ENCODE measurements around the gene MXD3.
"Not testable (repeated sequence)": the region's sequence is repeated elsewhere in the genome, so short reads cannot be mapped to it uniquely, and the experiment has no call there.

MXD3 gene

DNA sequence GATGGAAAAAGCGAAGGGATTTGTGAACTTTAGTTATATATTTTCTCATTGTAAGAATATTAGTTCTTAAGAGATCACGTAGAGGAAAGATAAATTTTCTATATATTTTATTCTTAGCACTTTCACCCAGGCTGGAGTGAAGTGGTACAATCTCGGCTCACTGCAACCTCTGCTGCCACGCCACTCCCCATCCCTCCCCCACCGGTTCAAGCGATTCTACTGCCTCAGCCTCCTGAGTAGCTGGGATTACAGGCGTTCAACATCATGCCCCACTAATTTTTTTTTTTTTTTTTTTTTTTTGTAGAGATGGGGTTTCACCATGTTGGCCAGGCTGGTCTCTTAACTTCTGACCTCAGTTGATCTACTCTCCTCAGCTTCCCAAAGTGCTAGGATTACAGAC lies 50.7 kb downstream of the MXD3 start:
- no peak for ATAC-seq
- TF ChIP-seq SNAI2 (CRISPR knock-in tag; IDR thresholded peaks at IDR 0.05) (no peak), PPARA (CRISPR knock-in tag; IDR thresholded peaks at IDR 0.05; ENCODE audit: borderline replicate concordance) (no peak), BACH2 (CRISPR knock-in tag; IDR thresholded peaks at IDR 0.05; ENCODE audit: borderline replicate concordance) (no peak), CREB5 (CRISPR knock-in tag; IDR thresholded peaks at IDR 0.05; ENCODE audit: low read depth) (no peak)
- TF ChIP-seq, protein P1, sequence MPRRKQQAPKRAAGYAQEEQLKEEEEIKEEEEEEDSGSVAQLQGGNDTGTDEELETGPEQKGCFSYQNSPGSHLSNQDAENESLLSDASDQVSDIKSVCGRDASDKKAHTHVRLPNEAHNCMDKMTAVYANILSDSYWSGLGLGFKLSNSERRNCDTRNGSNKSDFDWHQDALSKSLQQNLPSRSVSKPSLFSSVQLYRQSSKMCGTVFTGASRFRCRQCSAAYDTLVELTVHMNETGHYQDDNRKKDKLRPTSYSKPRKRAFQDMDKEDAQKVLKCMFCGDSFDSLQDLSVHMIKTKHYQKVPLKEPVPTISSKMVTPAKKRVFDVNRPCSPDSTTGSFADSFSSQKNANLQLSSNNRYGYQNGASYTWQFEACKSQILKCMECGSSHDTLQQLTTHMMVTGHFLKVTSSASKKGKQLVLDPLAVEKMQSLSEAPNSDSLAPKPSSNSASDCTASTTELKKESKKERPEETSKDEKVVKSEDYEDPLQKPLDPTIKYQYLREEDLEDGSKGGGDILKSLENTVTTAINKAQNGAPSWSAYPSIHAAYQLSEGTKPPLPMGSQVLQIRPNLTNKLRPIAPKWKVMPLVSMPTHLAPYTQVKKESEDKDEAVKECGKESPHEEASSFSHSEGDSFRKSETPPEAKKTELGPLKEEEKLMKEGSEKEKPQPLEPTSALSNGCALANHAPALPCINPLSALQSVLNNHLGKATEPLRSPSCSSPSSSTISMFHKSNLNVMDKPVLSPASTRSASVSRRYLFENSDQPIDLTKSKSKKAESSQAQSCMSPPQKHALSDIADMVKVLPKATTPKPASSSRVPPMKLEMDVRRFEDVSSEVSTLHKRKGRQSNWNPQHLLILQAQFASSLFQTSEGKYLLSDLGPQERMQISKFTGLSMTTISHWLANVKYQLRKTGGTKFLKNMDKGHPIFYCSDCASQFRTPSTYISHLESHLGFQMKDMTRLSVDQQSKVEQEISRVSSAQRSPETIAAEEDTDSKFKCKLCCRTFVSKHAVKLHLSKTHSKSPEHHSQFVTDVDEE (CRISPR knock-in tag; IDR thresholded peaks at IDR 0.05) = no peak

DNA sequence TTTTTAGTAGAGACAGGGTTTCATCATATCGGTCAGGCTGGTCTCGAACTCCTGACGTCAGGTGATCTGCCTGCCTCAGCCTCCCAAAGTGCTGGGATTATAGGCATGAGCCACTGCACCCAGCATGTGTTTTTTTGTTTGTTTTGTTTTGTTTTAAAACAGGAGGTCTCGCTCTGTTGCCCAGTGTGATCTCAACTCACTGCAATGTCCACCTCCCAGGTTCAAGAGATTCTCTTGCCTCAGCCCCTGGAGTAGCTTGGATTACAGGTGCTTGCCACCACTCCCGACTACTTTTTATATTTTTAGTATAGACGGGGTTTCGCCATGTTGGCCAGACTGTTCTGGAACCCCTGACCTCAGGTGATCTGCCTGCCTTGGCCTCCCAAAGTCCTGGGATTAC lies 53.0 kb downstream of the MXD3 start:
- not testable (repeated sequence) for ATAC-seq
